OCI-LY7 (cell line): ENCODE results near the gene RAB15.

Source experiments
- CTCF ChIP-seq: fragments of 200-600 bp; sonication (generic); conservative IDR thresholded peaks from 2 replicates; pipeline ENCODE4 v1.5.1; 2014; ENCODE audit warnings: mild to moderate bottlenecking, antibody characterized with exemption, low read length, moderate library complexity, mixed read lengths
- EZH2phosphoT487 ChIP-seq: fragments of 200-600 bp; sonication (generic); IDR thresholded peaks from 2 replicates; pipeline ENCODE4 v1.6.1; 2018; ENCODE audit warnings: low read depth, borderline replicate concordance, mild to moderate bottlenecking, mixed run types, antibody characterized with exemption, low read length, moderate library complexity, mixed read lengths

DNA sequence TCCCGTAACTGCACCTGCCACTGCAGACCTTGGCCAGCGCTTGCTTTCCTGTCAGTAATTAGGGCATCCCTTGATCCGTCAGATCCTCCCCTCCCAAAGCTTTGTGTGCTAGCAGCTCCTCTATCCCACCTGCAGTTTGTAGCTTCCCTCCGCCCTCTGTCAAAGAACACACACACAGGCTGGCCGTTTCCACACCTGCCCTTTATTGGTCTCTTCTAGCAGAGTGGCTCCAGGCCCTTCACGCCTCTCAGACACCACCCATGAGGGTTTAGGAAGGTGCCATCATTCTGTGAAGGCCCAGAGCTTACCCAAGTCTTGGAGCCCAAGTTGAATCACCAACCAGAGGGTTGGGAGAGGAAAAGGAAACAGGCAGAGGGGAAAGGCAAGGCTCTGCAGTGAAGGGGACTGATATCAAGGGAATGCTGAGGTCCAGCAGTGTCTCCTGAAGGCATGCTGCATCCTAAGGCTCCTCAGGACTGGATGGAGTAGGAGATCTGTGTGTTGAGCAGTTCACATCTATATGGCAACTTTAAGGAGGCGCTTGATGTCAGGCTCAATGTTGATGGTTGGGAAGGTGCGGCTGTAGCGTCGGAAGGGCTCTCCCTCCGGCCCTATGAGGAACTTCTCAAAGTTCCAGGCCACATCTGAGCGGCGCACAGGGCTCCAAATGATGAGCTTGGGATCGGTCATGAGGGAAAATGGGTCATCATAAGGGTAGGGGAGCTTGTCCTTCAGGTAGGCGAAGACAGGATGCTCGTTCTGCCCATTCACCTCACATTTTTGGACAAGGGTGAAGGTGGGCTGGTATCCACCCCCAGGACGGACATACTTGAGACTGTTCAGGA lies 32.9 kb downstream of the RAB15 start:
- TF ChIP-seq CTCF (no peak), EZH2phosphoT487 (no peak)
